Subcutaneous adipose tissue (tissue), 4 donors: ENCODE results near the gene SYT3. TPM values are rescaled to one million over a fixed set of nuclear protein-coding genes. Genes with fewer than 3 reads are reported as not detected.

Source experiments
- CTCF ChIP-seq: fragments of 450-650 bp; IDR thresholded peaks from one replicate; pipeline ENCODE4 v1.5.1; 2016; ENCODE audit warnings: low read depth, mild to moderate bottlenecking, control low read depth, antibody characterized with exemption, moderate library complexity
- total RNA-seq, 4 donors: library from RNA; depleted of rRNA; stranded (reverse); fragments of >200 nt; gene quantifications; one replicate each; pipeline ENCODE4 v1.1.0, GENCODE V29; 2016

Gene SYT3
- total RNA-seq, 4 donors from 2014 or later: not detected

GRCh38 chr19:50676625-50677197 lies 37.0 kb upstream of the SYT3 start:
- TF ChIP-seq CTCF: no peak

GRCh38 chr19:50673118-50673517 lies 33.4 kb upstream of the SYT3 start:
- no peak for TF ChIP-seq CTCF

GRCh38 chr19:50670102-50670380 lies 30.4 kb upstream of the SYT3 start:
- TF ChIP-seq CTCF: no peak

- no peak for TF ChIP-seq CTCF
Observed at GRCh38 chr19:50669302-50670101, 29.8 kb upstream of the SYT3 start.

- no peak for TF ChIP-seq CTCF
Observed at GRCh38 chr19:50668879-50669278, 29.2 kb upstream of the SYT3 start.

GRCh38 chr19:50668416-50668815 lies 28.7 kb upstream of the SYT3 start:
- TF ChIP-seq CTCF: no peak

GRCh38 chr19:50667759-50668231 lies 28.1 kb upstream of the SYT3 start:
- no peak for TF ChIP-seq CTCF
